Ovary (tissue), 9 donors: Measurements from ENCODE around the gene SHROOM3. TPM values are rescaled to one million over a fixed set of nuclear protein-coding genes. Genes with fewer than 3 reads are reported as not detected.

ENCODE experiments used
- DNase-seq, 5 donors: peaks; one replicate each; pipeline ENCODE4 v3.0.0-alpha.2; 2019 to 2020
- H3K27ac ChIP-seq, 2 donors: fragments of 200-600 bp; one replicate each; pipeline versions ENCODE4 v1.5.1 to v1.8.0; 2019 to 2022
- H3K27me3 ChIP-seq: fragments of 200-600 bp; one replicate; pipeline ENCODE4 v1.8.0; 2022
- H3K36me3 ChIP-seq: fragments of 200-600 bp; sonication (generic); one replicate; pipeline ENCODE4 v1.5.1; 2019
- H3K4me1 ChIP-seq: one replicate; pipeline ENCODE4 v1.8.1; 2013; ENCODE audit warnings: mild to moderate bottlenecking, moderate library complexity; ENCODE audit not compliant: insufficient read depth
- H3K4me3 ChIP-seq: fragments of 200-600 bp; sonication (generic); one replicate; pipeline ENCODE4 v1.5.1; 2017
- H3K9me3 ChIP-seq, 2 donors: fragments of 200-600 bp in 1 of 2; sonication (generic) in 1 of 2; one replicate each; pipeline versions ENCODE4 v1.5.1 to v1.8.1; 2013 to 2019; ENCODE audit warnings: mild to moderate bottlenecking in 1 of 2, moderate library complexity in 1 of 2
- EP300 ChIP-seq: sonication (generic); formaldehyde crosslinking; IDR thresholded peaks from one replicate; pipeline ENCODE4 v1.6.1; 2017; ENCODE audit warnings: antibody characterized with exemption
- POLR2A ChIP-seq: fragments of 450-650 bp; IDR thresholded peaks from one replicate; pipeline ENCODE4 v1.6.1; 2017; ENCODE audit warnings: antibody characterized with exemption, mild to moderate bottlenecking, moderate library complexity
- WGBS, 3 donors: extraction: QIAGEN DNeasy Blood & Tissue Kit in 1 of 3; methylation state at CpG; one replicate each; pipeline versions ENCODE4 v1.1.5 to v1.1.7; 2013 to 2017; 5-methylcytosine and 5-hydroxymethylcytosine counted together
- intact Hi-C, 4 donors: fragments of 100-400 bp; cut with DNase I; formaldehyde crosslinking; loops; one replicate each; pipeline versions ENCODE4 v1.11.0 to v1.15.1; 2022 to 2023
- polyA plus RNA-seq, 2 donors: library from polyadenylated mRNA; stranded (reverse); fragments of 200-250 nt in 1 of 2; fragments of 350-450 nt in 1 of 2; fragmentation: Illumina TruSeq in 1 of 2; extraction: RNeasy Lipid Tissue Mini Kit (QIAGEN cat#74804) in 1 of 2; gene quantifications; one replicate each; pipeline ENCODE4 v1.2.3, GENCODE V29; 2013 to 2014
- total RNA-seq, 7 donors: library from RNA; depleted of rRNA in 2 of 7; stranded (reverse); fragments of >200 nt in 2 of 7; fragmentation: NEBNext Ultra II Directional in 3 of 7; extraction: Animal tissue kit (Norgen Biotek cat#: 25700) in 3 of 7; gene quantifications; one replicate each; pipeline versions ENCODE4 v1.1.0 to v1.2.4, GENCODE V29; 2016 to 2023
- TF ChIP-seq, protein P1 (sequence below), 3 donors: fragments of 450-650 bp in 2 of 3; fragments of 200-600 bp in 1 of 3; IDR thresholded peaks; one replicate each; pipeline versions ENCODE4 v1.5.1 to v1.8.0; 2016 to 2022; ENCODE audit warnings: antibody characterized with exemption in 3 of 3, mild to moderate bottlenecking in 1 of 3
- donor health status: DM: no; HTN: no; CAD: no; lungs with moderate emphysema.
- donor health status: DM: no; HTN: no; CAD: no.
- donor health status: Bipolar disorder and iron deficiency.
- donor health status: DM: yes; HTN: yes; CAD: no.
- donor health status: DM: no; HTN: no; CAD: no.
- donor health status: DM: yes; HTN: yes; CAD: no.

Gene SHROOM3
- total and polyA plus RNA-seq, 9 donors, result 0.80 to 70.1 (median 3.8) TPM

DNA sequence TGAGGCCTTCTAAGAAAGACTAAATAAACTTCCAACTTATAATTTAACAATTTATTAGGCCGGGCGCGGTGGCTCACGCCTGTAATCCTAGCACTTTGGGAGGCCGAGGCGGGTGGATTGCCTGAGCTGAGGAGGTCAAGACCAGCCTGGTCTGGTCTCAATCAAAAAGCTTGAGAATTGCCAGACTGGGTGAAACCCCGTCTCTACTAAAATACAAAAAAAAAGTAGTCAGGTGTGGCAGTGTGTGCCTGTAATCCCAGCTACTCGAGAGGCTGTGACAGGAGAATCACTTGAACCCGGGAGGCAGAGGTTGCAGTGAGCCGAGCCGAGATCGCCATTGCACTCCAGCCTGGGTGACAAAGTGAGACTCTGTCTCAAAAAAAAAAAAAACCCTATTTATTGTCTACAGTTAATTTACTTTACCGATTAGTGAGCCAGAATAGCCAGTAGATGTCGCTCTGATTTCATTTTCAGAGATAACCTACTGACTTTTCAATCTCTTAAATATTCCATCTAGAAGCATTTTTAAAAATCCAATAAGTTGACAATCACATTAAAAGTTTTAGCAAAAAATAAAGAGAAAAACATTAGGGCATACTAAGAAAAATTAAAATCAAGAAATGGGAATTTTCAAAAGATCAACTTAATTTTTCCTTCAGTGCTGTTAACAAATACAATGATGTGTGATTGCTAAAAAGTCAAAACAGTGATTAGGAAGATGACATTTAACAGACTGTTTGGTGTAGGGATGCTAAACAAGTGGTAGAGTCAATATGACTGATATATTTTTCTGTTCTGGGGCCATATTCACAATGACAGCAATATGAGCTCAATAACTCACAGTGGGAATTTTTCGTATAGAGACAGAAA is 4.3 kb upstream of the SHROOM3 start:
- TF ChIP-seq, protein P1, sequence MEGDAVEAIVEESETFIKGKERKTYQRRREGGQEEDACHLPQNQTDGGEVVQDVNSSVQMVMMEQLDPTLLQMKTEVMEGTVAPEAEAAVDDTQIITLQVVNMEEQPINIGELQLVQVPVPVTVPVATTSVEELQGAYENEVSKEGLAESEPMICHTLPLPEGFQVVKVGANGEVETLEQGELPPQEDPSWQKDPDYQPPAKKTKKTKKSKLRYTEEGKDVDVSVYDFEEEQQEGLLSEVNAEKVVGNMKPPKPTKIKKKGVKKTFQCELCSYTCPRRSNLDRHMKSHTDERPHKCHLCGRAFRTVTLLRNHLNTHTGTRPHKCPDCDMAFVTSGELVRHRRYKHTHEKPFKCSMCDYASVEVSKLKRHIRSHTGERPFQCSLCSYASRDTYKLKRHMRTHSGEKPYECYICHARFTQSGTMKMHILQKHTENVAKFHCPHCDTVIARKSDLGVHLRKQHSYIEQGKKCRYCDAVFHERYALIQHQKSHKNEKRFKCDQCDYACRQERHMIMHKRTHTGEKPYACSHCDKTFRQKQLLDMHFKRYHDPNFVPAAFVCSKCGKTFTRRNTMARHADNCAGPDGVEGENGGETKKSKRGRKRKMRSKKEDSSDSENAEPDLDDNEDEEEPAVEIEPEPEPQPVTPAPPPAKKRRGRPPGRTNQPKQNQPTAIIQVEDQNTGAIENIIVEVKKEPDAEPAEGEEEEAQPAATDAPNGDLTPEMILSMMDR (IDR thresholded peaks at IDR 0.05), result no peak
- TF ChIP-seq POLR2A (no peak), EP300 (no peak)
- DNase-seq, result no peak
- Histone ChIP-seq H3K27me3 (no peaks in the 10 kb centered on the region), H3K4me1 (no peaks in the 10 kb centered on the region), H3K27ac (no peak overlapping the region), H3K9me3 (no peaks in the 10 kb centered on the region), H3K4me3 (no peak overlapping the region), H3K36me3 (no peaks in the 10 kb centered on the region)
- whole genome bisulfite sequencing, 3 donors, result 41 to 43% (median 42%) methylated on average over 15 of the region's 15 CpGs
- intact Hi-C loops, result no loop called here

DNA sequence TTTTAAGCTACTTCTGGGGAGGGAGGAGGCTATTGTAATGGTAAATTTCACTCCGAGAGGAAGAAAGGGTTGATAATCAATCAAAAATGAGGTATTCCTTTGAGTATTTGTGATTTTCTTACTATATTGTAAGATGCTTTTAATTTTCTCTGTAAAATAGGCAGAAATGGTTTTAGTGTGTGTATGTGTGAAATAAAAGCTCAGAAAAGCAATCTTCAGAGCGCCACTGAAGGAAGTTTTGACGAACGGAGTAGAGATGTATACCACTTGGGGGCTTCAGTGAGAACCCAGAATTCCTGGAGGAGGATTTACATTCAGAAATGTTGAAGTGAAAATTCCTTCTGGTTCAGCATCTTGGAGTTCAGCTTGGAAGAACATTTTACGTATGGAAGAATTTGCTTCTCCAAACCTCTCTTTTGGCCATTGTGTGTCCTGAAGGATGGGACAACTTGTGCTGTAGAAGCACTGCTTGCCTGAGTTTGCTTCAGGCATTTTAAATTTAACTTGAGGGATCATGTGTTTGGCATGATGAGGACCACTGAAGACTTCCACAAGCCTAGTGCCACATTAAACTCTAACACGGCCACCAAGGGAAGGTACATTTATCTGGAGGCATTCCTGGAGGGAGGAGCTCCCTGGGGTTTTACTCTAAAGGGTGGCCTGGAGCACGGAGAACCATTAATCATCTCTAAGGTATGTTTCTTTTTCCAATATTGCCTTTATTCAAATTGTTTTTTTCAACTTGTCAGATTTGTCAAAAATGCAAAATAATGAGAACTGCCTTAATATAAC is 695 bp downstream of the SHROOM3 start:
- intact Hi-C loops, result no loop called here
- Histone ChIP-seq H3K27me3 (no peaks in the 10 kb centered on the region), H3K9me3 (no peaks in the 10 kb centered on the region), H3K4me1 (no peaks in the 10 kb centered on the region), H3K4me3 (no peak overlapping the region), H3K27ac (no peak overlapping the region), H3K36me3 (no peaks in the 10 kb centered on the region)
- WGBS, 3 donors, result 21 to 30% (median 25%) methylated on average over 7 of the region's 7 CpGs
- TF ChIP-seq EP300 (no peak), POLR2A (no peak)
- TF ChIP-seq, protein P1 (IDR thresholded peaks at IDR 0.05), result no peak
- no peak for DNase-seq

DNA sequence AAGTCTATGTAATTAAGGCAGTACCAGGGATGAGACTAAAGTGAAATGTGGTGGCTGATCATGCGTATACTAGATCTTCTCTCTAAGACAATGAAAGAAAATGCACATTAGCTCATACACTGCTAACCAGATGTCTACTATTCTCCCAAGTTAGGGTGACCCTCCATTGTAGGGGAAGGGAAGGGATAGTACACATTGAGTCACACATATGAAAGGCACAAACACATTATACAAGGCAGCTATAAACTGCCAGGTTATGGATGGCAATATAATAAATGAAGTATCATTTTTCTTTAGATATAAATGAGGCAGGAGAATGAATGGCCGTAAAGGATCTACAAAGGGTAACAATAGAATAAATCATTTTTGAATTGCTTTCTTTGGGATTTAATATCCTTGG is 4.5 kb downstream of the SHROOM3 start:
- 92 to 94% (median 93%) methylated on average over 2 of the region's 2 CpGs for WGBS, 3 donors

DNA sequence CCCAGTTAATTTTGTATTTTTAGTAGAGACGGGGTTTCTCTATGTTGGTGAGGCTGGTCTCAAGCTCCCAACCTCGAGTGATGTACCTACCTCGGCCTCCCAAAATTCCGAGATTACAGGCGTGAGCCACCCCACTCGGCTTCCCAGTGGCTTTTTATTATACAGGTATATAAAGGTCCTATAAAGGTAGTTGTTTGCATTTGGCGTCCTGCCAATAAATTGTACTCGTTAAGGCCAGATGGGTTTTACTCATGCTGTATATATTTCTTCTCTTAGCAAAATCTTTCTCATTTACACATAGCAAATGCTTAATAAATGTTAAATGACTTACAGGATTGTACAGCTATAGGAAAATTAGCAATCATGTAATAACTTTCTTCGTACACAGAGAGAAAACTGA is 6.9 kb downstream of the SHROOM3 start:
- Histone ChIP-seq H3K27me3 (no peaks in the 10 kb centered on the region), H3K36me3 (no peaks in the 10 kb centered on the region), H3K9me3 (no peaks in the 10 kb centered on the region), H3K27ac (no peak overlapping the region), H3K4me1 (no peaks in the 10 kb centered on the region), H3K4me3 (no peak overlapping the region)
- TF ChIP-seq EP300 (no peak), POLR2A (no peak)
- TF ChIP-seq, protein P1 (IDR thresholded peaks at IDR 0.05), result no peak
- intact Hi-C loops, result no loop called here
- DNase-seq, result no peak
- 77 to 84% (median 79%) methylated on average over 9 of the region's 9 CpGs for WGBS, 3 donors

More for the DNA sequence above, 4.5 kb downstream of the SHROOM3 start:
- Histone ChIP-seq H3K9me3 (no peaks in the 10 kb centered on the region), H3K27ac (no peak overlapping the region), H3K4me1 (no peaks in the 10 kb centered on the region), H3K27me3 (no peaks in the 10 kb centered on the region), H3K36me3 (no peaks in the 10 kb centered on the region), H3K4me3 (no peak overlapping the region)
- TF ChIP-seq EP300 (no peak), POLR2A (no peak)
- TF ChIP-seq, protein P1 (IDR thresholded peaks at IDR 0.05), result no peak
- intact Hi-C loops, result no loop called here
- DNase-seq, result no peak
